ENCODE data around the gene TEX11.
"Not testable (repeated sequence)": the region's sequence is repeated elsewhere in the genome, so short reads cannot be mapped to it uniquely, and the experiment has no call there.

GRCh38 chrX:70515270-70515669, 393.2 kb downstream of the TEX11 start:
- not testable (repeated sequence) for TF ChIP-seq CTCF, POLR2A, POLR2AphosphoS5, EP300 (IDR thresholded peaks at IDR 0.05)
